Activated CD4-positive, CD25-positive, alpha-beta regulatory T cell treated with anti-CD3 and anti-CD28 coated beads, Interleukin-2, amount 50 U/mL, for 16 hours (primary cell): ENCODE results near the gene MRPS16.
"Not testable (repeated sequence)": the region's sequence is repeated elsewhere in the genome, so short reads cannot be mapped to it uniquely, and the experiment has no call there.

Experiments used
- DNase-seq: peaks from one replicate; pipeline ENCODE4 v3.0.0-alpha.2; 2020; ENCODE audit warnings: low read depth, low spot score

Gene MRPS16

DNA sequence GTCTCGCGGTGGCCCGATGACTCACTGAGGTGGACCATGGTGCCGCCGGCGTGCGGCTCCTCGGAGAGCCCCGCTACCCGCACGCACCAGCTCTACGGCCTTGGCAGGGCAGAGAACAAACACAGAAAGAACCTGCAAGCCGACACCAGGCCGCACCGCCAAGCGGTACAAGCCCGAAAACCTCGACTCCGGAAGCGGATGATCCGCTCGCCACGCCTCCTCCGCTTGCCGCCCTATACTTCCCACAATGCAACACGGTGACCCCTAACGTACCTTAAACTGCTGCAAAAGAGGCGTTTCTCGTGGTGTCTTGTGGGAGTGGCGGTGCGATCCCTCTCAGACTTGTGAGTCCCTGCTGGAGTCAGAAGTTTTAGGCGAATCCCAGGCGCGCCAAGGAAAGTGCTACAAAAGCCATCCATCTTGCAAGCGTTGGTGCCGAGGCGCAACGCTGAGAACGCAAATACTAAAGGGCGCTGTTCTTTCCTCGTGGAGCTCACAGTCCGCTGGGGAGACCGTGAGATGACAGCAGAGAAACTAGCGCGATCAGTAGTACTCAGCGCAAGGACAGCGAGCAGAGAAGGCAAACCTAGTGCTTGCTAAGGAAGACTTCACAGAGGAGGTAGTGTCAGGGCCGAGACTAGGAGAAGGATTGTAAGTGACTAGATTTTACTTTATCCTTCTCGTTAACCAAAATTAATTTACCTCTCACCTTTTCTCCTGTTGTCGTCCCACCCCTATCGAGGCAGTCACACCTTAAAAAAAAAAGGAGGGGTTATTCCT lies at the start of gene MRPS16:
MRPS16 (minus strand) TSS at position 200 of the 780 bp plus-strand sequence; CDS start at position 38, 162 bp downstream.
- peak; percentile 88 for DNase-seq

DNA sequence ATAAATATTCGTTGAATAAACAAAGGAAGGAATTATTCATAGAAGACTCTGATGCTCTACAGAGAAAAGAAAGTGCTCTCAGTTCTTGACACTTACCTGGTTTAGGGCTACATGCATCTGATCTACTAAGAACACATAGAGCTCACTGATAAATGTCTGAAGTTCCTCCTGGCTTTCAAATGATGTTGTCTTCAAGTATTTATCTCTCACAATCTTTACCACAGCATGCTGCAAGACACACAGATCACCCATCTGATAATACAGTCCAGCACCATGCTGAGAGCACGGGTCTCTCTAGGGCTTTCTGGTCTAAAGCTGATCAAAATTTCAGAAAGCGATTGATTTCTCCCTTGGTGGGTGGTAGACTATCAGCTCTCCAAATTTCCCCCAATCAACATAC lies 44.5 kb upstream of the MRPS16 start:
- no peak for DNase-seq

DNA sequence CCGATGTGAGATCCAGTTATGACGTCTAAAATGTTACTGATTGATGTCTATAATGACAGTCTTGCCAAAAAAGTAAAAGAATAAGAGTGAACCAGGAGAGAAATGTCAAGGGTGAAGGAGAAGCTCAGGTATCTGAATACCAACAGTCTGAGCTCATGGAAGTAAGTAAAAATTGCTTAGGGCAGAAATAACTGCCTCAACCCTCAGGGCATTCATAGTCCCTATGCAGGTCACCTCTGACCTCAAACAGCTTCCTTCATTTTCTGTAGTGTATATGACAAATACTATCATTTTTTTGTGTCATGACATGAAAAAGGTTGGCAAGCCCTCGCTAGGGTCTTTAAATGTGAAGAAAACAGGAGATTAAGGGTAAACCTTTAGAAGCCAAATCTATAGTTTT lies 41.0 kb upstream of the MRPS16 start:
- DNase-seq, result no peak

DNA sequence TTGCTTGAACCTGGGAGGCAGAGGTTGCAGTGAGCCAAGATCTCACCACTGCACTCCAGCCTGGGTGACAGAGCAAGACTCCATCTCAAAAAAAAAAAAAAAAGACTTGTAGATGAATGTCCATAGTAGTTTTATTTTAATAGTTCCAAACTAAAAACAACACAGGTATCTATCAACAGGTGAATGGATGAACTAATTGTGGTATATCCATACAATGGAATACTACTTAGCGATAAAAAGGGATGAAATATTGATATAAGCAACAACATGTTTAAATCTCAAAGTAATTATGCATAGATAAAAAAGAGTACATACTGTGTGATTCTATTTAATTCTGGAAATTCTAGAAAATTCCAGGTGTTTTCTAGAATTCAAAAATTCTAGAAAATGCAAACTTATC lies 37.5 kb upstream of the MRPS16 start:
- no peak for DNase-seq

GRCh38 chr10:73287441-73287840 lies 35.0 kb upstream of the MRPS16 start:
- DNase-seq, result no peak

DNA sequence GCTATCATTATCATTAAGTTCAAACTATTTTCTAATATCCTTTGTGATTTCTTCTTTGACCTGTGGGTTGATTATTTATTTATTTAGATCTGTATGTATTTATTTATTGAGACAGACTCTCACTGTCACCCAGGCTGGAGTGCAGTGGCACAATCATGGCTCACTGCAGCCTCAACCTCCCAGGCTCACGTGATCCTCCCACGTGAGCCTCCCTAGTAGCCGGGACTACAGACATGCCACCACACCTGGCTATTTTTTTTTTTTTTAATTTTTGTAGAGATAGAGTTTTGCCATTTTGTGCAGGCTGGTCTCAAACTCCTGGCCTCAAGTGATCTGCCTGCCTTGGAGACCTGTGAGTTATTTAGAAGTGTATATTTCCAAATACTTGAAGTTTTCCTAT lies 28.7 kb upstream of the MRPS16 start:
- no peak for DNase-seq

- no peak for DNase-seq
Observed at GRCh38 chr10:73264423-73264822, 12.0 kb upstream of the MRPS16 start.

- DNase-seq, result no peak
Observed at GRCh38 chr10:73263693-73264347, 11.4 kb upstream of the MRPS16 start.

DNA sequence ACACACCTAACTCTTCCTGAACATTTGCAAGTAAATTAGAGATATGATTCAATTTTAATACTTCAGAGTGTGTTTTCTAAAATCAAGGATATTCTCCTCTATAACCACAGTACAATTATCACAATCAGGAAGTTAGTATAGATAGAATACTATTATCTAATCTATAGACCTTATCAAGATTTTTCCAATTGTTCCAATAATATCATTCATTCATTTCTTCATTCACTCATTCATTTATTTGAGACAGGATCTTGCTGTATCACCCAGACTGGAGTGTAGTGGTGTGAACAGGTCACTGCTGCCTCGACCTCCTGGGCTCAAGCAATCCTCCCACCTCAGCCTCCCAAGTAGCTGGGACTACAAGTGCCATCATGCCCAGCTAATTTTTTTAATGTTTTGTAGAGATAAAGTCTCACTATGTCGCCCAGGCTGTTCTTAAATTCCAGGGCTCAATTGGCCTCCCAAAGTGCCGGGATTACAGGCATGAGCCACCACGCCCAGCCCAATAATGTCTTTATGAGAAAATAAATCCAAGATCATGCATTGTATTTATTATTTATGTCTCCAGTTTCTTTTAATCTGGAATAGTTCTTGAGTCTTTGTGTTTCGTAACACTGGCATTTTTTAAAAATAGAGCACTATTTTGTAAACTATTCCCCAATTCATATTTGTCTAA lies 10.6 kb upstream of the MRPS16 start:
- no peak for DNase-seq

- no peak for DNase-seq
Observed at GRCh38 chr10:73262105-73262730, 9.8 kb upstream of the MRPS16 start.

DNA sequence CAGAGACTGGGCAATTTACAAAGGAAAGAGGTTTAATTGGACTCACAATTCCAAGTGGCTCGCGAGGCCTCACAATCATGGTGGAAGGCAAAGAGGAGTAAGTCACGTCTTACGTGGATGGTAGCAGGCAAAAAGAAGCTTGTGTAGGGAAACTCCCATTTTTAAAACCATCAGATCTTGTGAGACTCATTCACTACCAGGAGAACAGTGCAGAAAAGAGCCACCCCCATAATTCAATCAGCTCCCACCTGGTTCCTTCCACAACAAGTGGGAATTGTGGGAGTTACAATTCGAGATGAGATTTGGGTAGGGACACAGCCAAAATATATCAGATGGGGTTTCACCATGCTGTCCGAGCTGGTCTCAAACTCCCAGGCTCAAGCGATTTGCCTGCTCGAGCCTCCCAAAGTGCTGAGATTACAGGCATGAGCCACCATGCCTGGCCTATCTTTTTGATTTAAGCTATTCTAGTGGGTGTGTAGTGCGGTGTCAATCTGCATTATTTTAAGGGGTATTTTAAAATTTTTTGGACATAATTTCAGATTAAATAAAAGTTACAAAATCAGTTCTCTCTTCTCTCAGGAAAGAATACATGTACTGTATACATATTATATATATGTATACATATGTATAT lies 9.0 kb upstream of the MRPS16 start:
- DNase-seq, result no peak

- not testable (repeated sequence) for DNase-seq
Observed at GRCh38 chr10:73258612-73259011, 6.2 kb upstream of the MRPS16 start.

- no peak for DNase-seq
Observed at GRCh38 chr10:73253225-73253555, 746 bp upstream of the MRPS16 start.

- DNase-seq, result no peak
Observed at GRCh38 chr10:73251683-73252444, 580 bp downstream of the MRPS16 start.

- no peak for DNase-seq
Observed at GRCh38 chr10:73248259-73248724, 4.2 kb downstream of the MRPS16 start.

- no peak for DNase-seq
Observed at GRCh38 chr10:73247509-73248258, 4.8 kb downstream of the MRPS16 start.

DNA sequence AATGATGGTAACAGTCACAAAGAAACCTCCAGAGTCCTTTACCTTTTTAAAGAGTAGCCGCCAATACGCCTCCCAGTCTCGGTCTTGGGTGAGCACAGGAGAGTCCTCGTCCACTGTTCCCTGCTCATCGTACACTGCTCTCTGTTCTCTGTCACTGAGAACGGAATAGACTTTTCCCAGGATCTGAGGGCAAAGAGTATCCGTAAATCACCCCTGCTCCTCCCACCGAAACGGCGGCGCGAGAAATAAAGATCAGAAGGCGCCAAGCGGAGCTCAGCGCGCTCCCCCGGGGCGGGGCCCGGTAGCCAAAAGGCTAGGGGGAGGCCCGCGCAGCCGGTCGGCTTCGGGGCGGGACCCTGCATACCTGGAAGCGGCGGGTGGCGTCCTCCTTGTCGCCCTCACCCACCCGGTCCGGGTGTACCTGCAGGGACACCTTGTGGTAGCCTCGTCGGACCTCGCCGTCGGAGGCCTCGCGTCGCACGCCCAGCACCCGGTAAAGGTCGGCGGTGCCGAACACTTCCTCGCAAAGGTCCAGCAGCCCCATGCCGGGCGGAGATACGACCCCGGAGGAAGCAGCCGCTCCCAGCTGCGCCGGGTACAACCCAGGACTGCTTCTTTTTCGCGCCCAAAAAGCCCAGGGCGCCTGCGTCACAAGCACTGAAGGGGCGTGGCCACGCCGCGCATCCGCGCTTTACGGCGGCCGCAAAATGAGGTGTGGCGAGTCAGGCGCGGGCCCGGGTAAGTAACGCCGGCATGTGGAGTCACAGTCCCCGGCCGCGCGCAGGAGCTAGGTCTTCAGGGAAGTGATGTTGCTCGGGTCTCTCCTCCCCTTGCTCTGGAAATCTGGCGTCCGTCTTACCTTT lies 5.6 kb downstream of the MRPS16 start, which contains the start of gene DNAJC9:
DNAJC9 (minus strand) TSS at position 610 of the 863 bp plus-strand sequence; CDS start at position 544, 66 bp downstream.
- peak; percentile 96 for DNase-seq

DNA sequence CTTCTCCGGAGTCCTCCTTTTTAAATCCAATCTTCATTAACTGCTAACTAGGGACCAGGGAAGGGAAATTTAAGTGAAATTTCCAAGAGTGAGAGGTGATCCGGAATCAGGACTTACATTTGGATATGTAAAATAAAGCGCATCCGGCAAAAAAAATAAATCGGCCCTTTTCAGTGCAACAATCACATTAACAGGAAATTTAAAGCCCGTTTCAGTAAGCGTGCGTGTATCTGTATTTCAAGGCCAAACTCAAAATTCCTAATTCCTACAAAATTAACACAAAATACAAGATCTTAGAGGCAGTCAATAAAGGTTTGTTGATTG lies 6.2 kb downstream of the MRPS16 start:
- no peak for DNase-seq

DNA sequence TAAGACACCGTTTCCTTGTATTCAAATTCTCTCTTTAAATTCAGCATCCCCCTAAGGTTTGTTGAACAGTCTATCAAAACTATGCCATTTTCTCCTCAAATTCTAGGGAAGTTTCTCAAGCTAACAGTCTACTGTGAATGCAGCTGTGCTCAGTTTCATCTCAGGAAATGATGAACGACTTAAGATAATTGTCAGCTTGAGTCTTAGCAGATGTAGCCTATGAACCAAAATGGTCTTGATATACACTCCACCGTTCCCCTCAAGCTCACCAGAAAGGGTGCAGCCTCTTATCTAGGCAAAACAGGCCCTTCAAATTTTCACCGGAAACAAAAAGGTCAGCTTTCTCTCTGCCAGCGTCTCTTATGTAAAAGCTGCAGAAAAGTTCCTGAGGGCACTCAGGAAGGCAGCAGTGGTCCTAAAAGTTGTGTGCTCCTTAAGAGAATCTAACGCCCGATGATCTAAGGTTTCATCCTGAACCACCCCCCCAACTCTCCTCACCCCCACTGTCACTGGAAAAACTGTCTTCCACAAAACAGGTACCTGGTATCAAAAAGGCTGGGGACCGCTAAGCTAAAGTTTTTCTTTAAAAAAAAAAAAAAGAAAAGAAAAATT lies 7.5 kb downstream of the MRPS16 start:
- no peak for DNase-seq
